ENCODE data around the gene EBF3.

GRCh38 chr10:129946859-129947258, 17.2 kb downstream of the EBF3 start:
- TF ChIP-seq CTCF (IDR thresholded peaks at IDR 0.05) (no peak), POLR2AphosphoS5 (IDR thresholded peaks at IDR 0.05) (no peak)

Data from sigmoid colon (tissue), 4 donors.